Activated CD8-positive, alpha-beta memory T cell treated with anti-CD3 and anti-CD28 coated beads, Interleukin-2, amount 10 ng/mL, durations not matched to agents 7 days and 5 days (primary cell): ENCODE data around the gene BNC2. TPM values are rescaled to one million over a fixed set of nuclear protein-coding genes. Genes with fewer than 3 reads are reported as not detected.
"Not testable (repeated sequence)": the region's sequence is repeated elsewhere in the genome, so short reads cannot be mapped to it uniquely, and the experiment has no call there.

ENCODE experiments used
- ATAC-seq: fragments of 150-1000 bp; cut with Tn5 transposase; one replicate; pipeline ENCODE4 v1.10.0; 2021; ENCODE audit warnings: moderate library complexity
- CTCF ChIA-PET: fragments of 350-600 bp; sonication (Branson Sonifier 250); formaldehyde crosslinking; loops from one replicate; lab custom pipeline; 2021; ENCODE audit warnings: antibody characterized with exemption; lab: Charles Lee
- DNase-seq: peaks from one replicate; pipeline ENCODE4 v3.0.0-alpha.2; 2020
- H3K27ac Mint-ChIP-seq: one replicate; pipeline ENCODE4 v1.8.0; 2021; ENCODE audit warnings: mild to moderate bottlenecking, mixed read lengths
- H3K27me3 Mint-ChIP-seq: one replicate; pipeline ENCODE4 v1.8.0; 2021; ENCODE audit warnings: mixed read lengths
- H3K36me3 Mint-ChIP-seq: one replicate; pipeline ENCODE4 v1.8.0; 2021; ENCODE audit warnings: mild to moderate bottlenecking, mixed read lengths
- H3K4me1 Mint-ChIP-seq: one replicate; pipeline ENCODE4 v1.8.0; 2021; ENCODE audit warnings: mixed read lengths
- H3K4me3 Mint-ChIP-seq: one replicate; pipeline ENCODE4 v1.8.0; 2021; ENCODE audit warnings: mild to moderate bottlenecking, moderate library complexity, mixed read lengths
- H3K9me3 Mint-ChIP-seq: one replicate; pipeline ENCODE4 v1.8.0; 2022; ENCODE audit warnings: low read depth, mixed read lengths
- total RNA-seq, 2 experiments: library from RNA; stranded (reverse); gene quantifications; one replicate each; pipeline ENCODE4 v1.2.3, GENCODE V29; 2021

Gene BNC2
- total RNA-seq, 2 experiments from 2014 or later = not detected

DNA sequence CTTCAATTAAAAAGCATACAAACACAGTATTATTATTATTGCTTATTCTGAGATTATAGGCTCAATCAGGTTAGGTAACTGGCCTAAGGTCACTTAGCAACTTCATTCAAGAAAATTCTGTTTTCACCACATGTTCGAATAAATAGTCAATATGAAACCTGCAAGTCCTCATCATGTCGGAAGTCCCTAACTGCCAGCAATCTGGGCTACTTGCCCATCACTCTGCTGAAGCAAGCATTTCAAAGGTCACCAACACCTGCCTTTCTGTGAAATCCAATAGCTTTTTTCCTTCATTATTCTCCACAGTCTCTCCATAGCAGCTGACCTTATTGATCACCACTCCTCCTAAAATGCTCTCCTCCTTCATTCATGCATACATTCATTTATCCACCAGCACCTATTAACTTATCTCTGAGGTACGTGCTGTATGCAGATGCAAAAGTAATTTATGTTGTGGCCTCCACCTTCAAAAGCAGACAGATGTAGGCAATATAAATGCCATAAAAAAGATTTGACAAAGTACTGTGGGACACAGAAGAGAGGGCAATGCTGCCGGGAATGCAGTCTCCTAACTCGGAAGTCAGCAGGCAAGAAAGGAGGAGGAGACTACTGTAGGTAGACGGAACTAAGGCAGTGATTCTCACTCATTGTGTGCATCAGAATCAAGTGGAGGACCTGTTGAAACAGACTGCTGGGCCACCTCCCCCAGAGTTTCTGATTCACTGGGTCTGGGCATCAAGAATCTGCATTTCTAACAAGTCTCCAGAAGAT lies 310.9 kb downstream of the BNC2 start:
- CTCF ChIA-PET = no interaction called here
- no peaks in the 10 kb centered on the region for H3K4me1 Mint-ChIP-seq
- H3K36me3 Mint-ChIP-seq = no peaks in the 10 kb centered on the region
- H3K27ac Mint-ChIP-seq = no peak overlapping the region
- DNase-seq = no peak
- no peaks in the 10 kb centered on the region for H3K27me3 Mint-ChIP-seq
- no peak overlapping the region for H3K4me3 Mint-ChIP-seq
- ATAC-seq = no peak
- H3K9me3 Mint-ChIP-seq = peaks cover 9% of the 10 kb centered on the region

DNA sequence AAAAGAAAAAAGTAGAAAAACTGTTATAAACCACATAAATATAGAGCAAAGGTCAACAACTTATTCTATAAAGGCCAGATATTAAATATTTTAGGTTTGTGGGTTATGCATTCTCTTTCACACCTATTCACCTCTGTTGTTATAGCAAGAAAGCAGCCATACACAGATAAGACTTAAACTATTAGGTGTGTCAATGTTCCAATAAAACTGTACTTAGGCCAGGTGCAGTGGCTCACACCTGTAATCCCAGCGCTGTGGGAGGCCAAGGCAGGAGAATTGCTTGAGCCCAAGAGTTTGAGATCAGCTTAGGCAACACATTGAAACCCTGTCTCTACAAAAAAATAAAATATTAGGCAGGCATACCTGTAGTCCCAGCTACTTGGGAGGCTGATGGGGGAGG lies 314.7 kb downstream of the BNC2 start:
- Mint-ChIP-seq H3K27me3 (no peaks in the 10 kb centered on the region), H3K4me3 (no peak overlapping the region), H3K4me1 (no peaks in the 10 kb centered on the region), H3K36me3 (no peaks in the 10 kb centered on the region), H3K27ac (no peak overlapping the region), H3K9me3 (peaks cover 8% of the 10 kb centered on the region)
- no peak for DNase-seq
- CTCF ChIA-PET = no interaction called here
- ATAC-seq = no peak

DNA sequence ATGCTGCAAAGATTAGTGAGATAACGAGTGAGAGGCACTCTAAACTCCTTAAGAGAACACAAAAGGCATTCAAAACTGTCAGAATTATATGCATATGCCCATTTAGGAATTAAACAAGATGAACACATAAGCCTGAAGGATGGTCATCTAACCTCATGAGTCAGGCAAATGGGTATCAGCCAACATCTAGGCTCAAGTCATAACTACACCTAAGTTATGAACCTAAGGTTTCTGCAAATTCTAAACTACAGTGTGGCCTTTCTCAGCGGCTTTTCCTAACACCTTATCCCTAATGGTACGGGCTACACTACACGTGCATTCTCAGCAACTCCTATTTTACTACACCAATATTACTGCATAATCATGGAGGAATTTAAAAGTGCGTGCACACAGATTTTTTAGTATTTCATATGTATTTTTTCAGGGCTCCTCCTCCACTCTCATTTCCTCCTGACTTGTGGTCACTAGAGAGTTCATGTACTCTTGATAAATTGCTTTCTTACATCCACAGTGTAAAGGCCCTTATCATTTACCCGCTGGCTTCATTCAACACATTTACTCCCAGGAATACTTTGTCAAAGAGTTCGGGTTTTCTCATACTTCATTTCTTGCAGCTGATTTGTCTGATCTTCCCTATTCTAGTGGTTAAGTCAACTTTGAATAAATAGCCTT lies 316.5 kb downstream of the BNC2 start:
- DNase-seq (no peak), ATAC-seq (no peak)
- no peaks in the 10 kb centered on the region for H3K27me3 Mint-ChIP-seq
- no peaks in the 10 kb centered on the region for H3K36me3 Mint-ChIP-seq
- CTCF ChIA-PET = no interaction called here
- no peak overlapping the region for H3K27ac Mint-ChIP-seq
- no peak overlapping the region for H3K4me3 Mint-ChIP-seq
- H3K9me3 Mint-ChIP-seq = peaks cover 5% of the 10 kb centered on the region
- no peaks in the 10 kb centered on the region for H3K4me1 Mint-ChIP-seq

DNA sequence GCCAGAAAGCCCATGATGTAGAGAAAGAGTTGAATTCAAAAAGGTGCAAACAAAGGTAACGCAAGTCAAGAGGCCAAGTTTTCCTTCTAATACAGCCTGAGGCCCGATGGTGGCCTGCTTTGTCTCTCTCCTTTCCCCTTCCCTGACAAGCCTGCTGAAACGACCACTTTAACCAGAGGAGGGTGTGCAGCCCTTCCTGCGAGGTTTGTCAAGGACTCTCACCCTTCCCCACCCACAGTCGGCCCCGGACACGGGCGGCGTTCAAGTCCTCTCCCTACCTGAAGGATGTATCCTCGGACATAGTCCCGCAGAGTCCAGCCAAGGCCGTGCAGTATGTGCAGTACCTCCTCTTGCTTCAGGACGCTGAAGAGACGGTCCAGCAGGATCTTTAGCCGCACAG lies 318.2 kb downstream of the BNC2 start:
- CTCF ChIA-PET = no interaction called here
- Mint-ChIP-seq H3K4me3 (no peak overlapping the region), H3K36me3 (no peaks in the 10 kb centered on the region), H3K27me3 (no peaks in the 10 kb centered on the region), H3K9me3 (peaks cover 6% of the 10 kb centered on the region), H3K4me1 (no peaks in the 10 kb centered on the region), H3K27ac (no peak overlapping the region)
- ATAC-seq (no peak), DNase-seq (no peak)

DNA sequence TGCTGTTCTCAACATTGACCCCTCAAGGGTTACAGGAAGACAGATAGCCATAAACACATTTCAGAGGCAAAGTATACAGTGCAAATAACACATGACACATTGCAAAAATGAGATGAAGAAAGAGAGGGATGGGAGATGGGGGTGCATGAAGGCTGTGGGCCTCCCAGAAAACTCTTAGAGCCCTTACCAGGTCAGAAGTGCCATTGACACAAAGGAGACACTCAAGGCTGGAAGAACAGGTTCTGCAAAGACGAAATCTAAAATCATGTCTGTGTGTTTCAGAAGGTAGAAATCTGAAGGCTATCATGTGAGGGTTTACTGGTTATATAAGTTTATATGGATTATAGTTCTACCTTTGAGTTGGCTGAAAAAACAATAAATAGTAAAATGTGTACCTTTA lies 318.8 kb downstream of the BNC2 start:
- CTCF ChIA-PET = no interaction called here
- DNase-seq (no peak), ATAC-seq (no peak)
- H3K27ac Mint-ChIP-seq = no peak overlapping the region
- no peaks in the 10 kb centered on the region for H3K36me3 Mint-ChIP-seq
- H3K9me3 Mint-ChIP-seq = peaks cover 6% of the 10 kb centered on the region
- no peaks in the 10 kb centered on the region for H3K4me1 Mint-ChIP-seq
- H3K27me3 Mint-ChIP-seq = no peaks in the 10 kb centered on the region
- no peak overlapping the region for H3K4me3 Mint-ChIP-seq

DNA sequence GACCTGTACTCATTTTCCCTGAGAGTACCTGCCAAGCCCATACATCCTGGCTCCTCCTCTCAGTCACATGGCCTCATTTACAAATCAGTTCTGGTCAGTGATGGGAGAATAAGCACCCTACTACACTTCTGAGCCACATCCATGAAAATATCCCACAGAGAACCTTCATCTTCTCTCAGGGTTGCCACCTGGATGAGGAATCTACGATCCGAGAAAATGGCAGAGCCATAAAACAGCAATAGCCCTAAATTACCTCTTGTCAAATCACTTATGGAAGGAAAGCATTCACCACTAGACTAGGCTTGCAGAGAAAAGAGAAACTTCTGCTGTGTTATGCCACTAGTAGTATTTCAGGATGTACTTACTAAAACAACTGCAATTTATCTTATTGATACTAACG lies 324.8 kb downstream of the BNC2 start:
- Mint-ChIP-seq H3K4me1 (no peaks in the 10 kb centered on the region), H3K9me3 (peaks cover 2% of the 10 kb centered on the region), H3K27ac (no peak overlapping the region), H3K4me3 (no peak overlapping the region), H3K27me3 (no peaks in the 10 kb centered on the region), H3K36me3 (no peaks in the 10 kb centered on the region)
- CTCF ChIA-PET = no interaction called here
- no peak for DNase-seq
- no peak for ATAC-seq

DNA sequence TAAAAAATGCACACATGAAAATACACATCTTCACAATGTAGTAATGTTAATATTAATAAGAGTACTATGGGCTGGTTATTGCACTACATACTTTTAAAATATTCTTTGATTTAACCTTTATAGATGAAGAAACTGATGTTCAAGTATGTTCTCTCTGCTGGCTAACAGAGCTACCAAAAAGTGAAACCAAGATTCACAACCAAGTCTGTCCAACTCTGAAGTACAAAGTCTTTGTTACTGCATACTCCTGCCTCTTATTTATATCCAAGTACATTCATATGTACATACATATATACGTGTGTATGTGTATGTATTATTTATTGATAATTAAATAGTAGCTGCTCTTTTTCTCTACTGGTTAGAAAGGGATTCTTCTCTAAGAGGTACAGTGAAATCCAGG lies 325.6 kb downstream of the BNC2 start:
- no peak for ATAC-seq
- CTCF ChIA-PET = interaction anchor here (0.7 kb wide), 1 partner anchor 1785 kb away, joined by 3 read pairs; no protein-coding TSS in a partner anchor
- H3K27me3 Mint-ChIP-seq = no peaks in the 10 kb centered on the region
- no peak for DNase-seq
- H3K4me1 Mint-ChIP-seq = no peaks in the 10 kb centered on the region
- H3K9me3 Mint-ChIP-seq = peaks cover 2% of the 10 kb centered on the region
- no peak overlapping the region for H3K4me3 Mint-ChIP-seq
- H3K36me3 Mint-ChIP-seq = no peaks in the 10 kb centered on the region
- no peak overlapping the region for H3K27ac Mint-ChIP-seq

DNA sequence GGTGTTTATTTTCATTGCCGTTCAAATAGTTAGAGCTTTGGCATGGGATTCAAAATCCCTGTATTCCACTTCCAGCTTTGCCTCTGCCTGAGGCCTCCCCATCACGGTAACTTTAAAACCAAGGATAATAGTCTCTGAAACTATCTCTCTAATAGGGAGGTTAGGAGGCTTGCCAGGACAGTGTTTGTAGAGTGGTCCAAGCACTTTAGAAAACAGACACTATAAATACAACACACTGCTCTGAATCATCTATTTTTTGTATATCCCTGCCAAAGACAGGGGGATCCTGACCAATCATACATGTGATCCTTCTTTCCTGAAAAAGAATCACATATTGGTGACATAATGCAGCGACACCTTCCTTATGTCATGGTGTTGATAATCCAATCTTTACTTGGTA lies 326.8 kb downstream of the BNC2 start:
- Mint-ChIP-seq H3K9me3 (no peaks in the 10 kb centered on the region), H3K36me3 (no peaks in the 10 kb centered on the region), H3K27ac (no peak overlapping the region), H3K27me3 (no peaks in the 10 kb centered on the region), H3K4me3 (no peak overlapping the region), H3K4me1 (no peaks in the 10 kb centered on the region)
- DNase-seq (no peak), ATAC-seq (no peak)
- CTCF ChIA-PET = no interaction called here

DNA sequence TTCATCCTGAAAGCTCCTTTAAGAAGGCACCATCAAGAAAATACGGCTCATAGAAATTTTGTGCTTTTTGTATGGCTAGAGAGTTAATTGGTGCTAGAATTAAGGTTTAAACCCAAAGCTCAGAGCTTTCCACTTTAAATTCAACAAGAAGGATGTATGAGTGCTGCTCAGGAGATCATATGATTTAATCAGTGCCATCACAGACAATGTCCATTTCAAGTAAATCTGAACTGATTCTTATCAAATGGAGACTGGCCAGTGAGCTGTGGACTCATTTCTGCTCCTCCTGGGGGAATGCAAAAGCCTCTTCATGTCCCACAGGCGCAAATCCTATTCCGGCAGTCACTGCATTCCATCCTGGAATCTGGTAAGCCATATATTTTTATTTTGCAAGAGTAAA lies 327.2 kb downstream of the BNC2 start:
- no peaks in the 10 kb centered on the region for H3K27me3 Mint-ChIP-seq
- no peak for ATAC-seq
- no peak for DNase-seq
- peaks cover under 1% of the 10 kb centered on the region for H3K9me3 Mint-ChIP-seq
- H3K27ac Mint-ChIP-seq = no peak overlapping the region
- CTCF ChIA-PET = no interaction called here
- H3K4me1 Mint-ChIP-seq = no peaks in the 10 kb centered on the region
- no peaks in the 10 kb centered on the region for H3K36me3 Mint-ChIP-seq
- H3K4me3 Mint-ChIP-seq = no peak overlapping the region

DNA sequence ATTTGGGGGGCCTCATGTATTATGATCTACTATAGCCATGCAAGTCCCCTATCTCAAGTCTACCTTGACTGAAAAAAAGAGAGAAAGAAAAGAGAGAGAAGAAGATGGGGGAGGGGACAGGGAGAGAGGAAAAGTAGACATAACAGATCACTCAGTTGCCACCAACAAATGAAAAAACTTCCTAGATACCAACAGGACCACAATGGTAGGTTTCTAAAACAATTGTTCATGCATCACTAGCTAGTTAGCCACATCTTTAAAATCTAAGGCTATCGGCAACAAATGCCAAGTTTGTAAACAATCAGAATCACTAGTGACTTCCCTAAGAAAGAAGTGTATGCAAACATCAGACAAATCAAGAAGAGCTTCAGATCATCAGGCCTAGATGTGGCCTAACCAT lies 328.2 kb downstream of the BNC2 start:
- Mint-ChIP-seq H3K9me3 (peaks cover 2% of the 10 kb centered on the region), H3K4me3 (no peak overlapping the region), H3K36me3 (no peaks in the 10 kb centered on the region), H3K27me3 (no peaks in the 10 kb centered on the region), H3K4me1 (no peaks in the 10 kb centered on the region), H3K27ac (no peak overlapping the region)
- no peak for DNase-seq
- no peak for ATAC-seq
- CTCF ChIA-PET = no interaction called here

DNA sequence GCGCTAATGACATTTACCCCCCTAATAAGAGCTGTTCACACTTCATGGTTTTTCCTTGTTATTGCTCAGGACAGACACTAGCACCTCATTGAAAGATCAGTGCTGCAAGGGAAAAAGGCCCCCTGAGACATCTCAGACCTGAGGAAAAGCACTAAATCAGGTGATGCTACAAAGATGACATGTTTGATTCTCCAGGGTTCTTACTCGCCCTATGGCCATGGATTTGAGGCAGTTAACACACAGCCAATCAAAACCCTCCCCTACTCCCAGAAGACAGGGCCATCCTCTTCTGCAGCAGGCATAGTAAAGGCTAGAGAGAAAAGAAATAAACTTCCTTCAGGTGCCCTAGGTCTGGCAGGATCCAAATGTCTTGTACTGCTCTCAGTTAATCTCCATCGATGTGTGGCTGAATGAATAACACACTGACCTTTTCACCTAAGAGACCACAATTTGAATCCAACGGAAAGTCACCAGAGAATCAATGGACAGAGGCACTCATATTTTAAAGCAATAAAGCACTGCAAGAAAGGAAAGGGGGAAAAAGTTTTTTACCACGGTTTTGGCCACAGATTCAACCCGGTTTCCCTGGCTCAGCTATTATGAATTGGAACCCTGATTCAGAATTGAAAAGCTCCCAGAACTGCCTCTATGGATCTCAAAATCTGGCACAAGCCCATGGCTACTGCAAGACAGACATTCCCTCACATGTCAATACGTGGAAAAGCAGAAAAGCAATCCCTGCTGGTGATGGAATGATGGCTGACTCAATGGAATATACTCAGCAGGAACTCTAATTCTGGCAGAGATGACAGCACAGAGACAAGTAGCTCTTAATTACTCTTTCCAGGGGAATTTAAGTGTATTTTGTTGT lies 329.5 kb downstream of the BNC2 start:
- DNase-seq (no peak), ATAC-seq (no peak)
- Mint-ChIP-seq H3K27me3 (no peaks in the 10 kb centered on the region), H3K27ac (no peak overlapping the region), H3K36me3 (no peaks in the 10 kb centered on the region), H3K9me3 (peaks cover 2% of the 10 kb centered on the region), H3K4me3 (no peak overlapping the region), H3K4me1 (no peaks in the 10 kb centered on the region)
- CTCF ChIA-PET = no interaction called here

DNA sequence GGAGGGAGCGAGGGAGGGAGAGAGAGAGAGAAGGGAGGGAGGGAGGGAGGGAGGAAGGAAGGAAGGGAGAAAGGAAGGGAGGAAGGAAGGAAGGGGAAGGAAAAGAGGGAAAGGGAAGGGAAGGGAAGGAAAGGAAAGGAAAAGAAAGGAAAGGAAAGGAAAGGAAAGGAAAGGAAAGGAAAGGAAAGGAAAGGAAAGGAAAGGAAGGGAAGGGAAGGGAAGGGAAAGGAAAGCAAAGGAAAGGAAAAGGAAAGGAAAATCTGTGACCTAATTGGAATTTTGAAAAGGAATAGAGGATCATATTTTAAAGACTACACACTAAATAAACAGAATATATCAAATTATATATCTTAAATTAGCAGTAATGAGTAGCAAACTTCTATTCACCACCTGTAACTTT lies 330.8 kb downstream of the BNC2 start:
- H3K36me3 Mint-ChIP-seq, H3K4me3 Mint-ChIP-seq, H3K27ac Mint-ChIP-seq, DNase-seq, CTCF ChIA-PET, H3K4me1 Mint-ChIP-seq, H3K9me3 Mint-ChIP-seq, ATAC-seq, H3K27me3 Mint-ChIP-seq: not testable (repeated sequence)

DNA sequence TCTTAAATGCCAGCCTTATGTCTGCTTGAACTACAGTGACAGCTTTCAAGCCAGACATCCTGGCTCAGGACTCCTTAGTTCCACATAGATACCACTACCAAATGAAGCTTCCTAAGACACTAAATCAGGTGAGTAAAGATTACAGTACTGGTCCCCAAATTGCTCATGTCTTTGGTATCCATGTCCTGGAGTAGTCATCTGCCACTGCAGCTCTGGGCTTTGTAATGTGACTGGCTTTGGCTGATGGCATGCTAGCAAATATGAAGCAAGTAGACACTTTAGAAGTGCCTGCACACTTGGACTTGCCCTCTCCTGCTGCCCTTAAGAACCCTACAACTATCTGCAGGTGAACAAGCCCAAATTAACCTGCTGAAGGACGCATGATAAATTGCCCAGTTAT lies 334.9 kb downstream of the BNC2 start:
- Mint-ChIP-seq H3K9me3 (peaks cover 4% of the 10 kb centered on the region), H3K4me1 (no peaks in the 10 kb centered on the region), H3K27me3 (no peaks in the 10 kb centered on the region), H3K36me3 (no peaks in the 10 kb centered on the region), H3K27ac (no peak overlapping the region), H3K4me3 (no peak overlapping the region)
- ATAC-seq = no peak
- no peak for DNase-seq
- CTCF ChIA-PET = interaction anchor here (1.6 kb wide), 1 partner anchor 12 kb away, joined by 3 read pairs; no protein-coding TSS in a partner anchor
